Fibroblast of villous mesenchyme (primary cell): ENCODE results near the gene USH1G. TPM values are rescaled to one million over a fixed set of nuclear protein-coding genes. Genes with fewer than 3 reads are reported as not detected.

ENCODE experiments used
- DNase-seq: peaks from one replicate; pipeline ENCODE4 v3.0.0-alpha.2; 2010; ENCODE audit warnings: low read depth
- H3K4me3 ChIP-seq: 2 replicates; pipeline ENCODE4 v1.5.1; 2011; ENCODE audit warnings: low read depth, mild to moderate bottlenecking, low read length
- total RNA-seq: library from RNA; depleted of rRNA; stranded (reverse); fragments of >200 nt; gene quantifications from 2 replicates; pipeline ENCODE4 v1.2.3, GENCODE V29; 2012
- TF ChIP-seq, protein P1 (sequence below): IDR thresholded peaks from 2 replicates; pipeline ENCODE4 v1.5.1; 2012; ENCODE audit warnings: low read depth, mild to moderate bottlenecking, low read length; ENCODE audit not compliant: insufficient read depth

Gene USH1G
- total RNA-seq, 1 donor = not detected

DNA sequence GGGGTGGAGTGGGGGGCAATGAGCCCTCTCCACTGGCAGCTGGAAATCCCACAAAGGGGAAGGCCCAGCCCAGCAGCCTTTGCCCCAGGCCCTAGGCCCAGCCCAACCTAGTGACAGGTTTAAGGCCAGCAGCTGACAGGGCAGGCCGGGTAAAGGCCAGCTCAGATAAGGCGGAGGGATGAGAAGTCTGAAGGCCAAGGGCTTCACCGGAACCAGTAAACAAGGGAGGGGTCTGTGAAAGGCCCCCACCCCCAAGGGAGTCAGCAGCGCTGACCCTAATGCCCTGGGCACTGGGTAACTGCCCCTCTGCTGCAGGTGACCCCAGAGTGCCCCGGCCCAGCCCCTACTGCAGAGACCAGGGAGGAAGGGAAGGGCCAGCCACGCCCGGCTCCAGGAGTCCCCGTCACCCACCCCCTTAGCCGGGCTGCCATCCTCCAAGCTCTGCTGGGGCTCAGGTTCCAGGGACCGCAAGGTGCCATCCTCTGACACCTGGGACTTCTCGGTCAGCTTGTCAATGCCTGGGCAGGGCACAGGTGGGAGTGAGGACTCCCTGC is 30.2 kb upstream of the USH1G start:
- TF ChIP-seq, protein P1, sequence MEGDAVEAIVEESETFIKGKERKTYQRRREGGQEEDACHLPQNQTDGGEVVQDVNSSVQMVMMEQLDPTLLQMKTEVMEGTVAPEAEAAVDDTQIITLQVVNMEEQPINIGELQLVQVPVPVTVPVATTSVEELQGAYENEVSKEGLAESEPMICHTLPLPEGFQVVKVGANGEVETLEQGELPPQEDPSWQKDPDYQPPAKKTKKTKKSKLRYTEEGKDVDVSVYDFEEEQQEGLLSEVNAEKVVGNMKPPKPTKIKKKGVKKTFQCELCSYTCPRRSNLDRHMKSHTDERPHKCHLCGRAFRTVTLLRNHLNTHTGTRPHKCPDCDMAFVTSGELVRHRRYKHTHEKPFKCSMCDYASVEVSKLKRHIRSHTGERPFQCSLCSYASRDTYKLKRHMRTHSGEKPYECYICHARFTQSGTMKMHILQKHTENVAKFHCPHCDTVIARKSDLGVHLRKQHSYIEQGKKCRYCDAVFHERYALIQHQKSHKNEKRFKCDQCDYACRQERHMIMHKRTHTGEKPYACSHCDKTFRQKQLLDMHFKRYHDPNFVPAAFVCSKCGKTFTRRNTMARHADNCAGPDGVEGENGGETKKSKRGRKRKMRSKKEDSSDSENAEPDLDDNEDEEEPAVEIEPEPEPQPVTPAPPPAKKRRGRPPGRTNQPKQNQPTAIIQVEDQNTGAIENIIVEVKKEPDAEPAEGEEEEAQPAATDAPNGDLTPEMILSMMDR = no peak
- H3K4me3 ChIP-seq = no peak overlapping the region
- no peak for DNase-seq

DNA sequence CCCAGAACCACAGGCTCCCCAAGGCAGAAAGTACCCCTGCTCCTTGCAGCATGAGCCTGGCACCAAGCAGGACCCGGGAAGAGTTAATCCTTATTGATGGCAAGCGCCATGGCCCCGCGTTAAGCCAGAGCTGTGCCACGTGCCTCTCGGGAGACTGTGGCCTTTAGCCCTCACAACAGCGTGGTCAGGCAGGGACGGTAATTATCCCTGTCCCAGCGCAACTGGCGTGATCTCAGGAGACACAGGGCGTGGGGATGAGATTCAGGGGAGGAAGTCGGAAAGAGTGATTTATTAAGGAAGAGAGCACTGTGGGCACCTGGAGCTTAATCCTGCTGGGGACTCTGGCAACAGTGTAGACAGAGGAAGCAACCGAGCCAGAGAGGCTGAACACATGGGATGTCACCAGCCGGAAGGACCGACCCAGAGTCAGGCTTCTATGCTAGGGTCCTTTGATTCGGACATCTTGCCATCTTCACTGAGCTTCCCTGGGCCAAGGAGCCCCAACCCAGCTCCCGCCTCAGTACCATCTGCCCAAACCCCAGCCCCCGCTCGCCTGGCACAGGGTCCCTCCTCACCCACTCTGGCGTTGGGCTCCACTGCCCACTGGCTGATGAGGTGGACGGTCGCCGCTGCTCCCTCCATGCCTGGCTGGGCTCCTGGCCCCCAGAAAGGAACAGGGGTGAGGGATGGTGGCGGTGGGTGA is 29.5 kb upstream of the USH1G start:
- DNase-seq = no peak
- TF ChIP-seq, protein P1 = no peak
- H3K4me3 ChIP-seq = no peak overlapping the region

- TF ChIP-seq, protein P1 = no peak
- DNase-seq = no peak
- H3K4me3 ChIP-seq = no peak overlapping the region
Observed at GRCh38 chr17:74951680-74952421, 28.8 kb upstream of the USH1G start.

DNA sequence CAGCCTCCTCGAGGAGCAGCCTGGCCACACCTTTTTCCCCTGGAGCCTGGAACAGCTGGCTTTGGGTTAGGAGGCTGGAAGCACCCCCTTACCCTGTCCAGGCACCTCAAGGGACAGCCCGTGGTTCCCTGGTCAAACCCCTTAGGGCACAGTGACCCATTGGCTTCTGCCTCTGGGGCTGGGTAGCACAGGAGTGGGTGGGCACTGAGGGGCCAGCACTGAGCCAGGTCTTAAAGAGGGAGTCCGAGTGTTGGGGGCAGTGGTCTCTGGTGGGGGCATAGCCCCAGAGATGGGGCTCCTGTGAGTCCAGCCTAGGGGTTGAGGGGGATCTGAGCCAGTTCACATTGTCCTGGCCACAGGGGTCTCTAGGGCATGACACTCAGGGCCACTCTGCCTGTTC is 28.0 kb upstream of the USH1G start:
- H3K4me3 ChIP-seq = no peak overlapping the region
- TF ChIP-seq, protein P1 = no peak
- DNase-seq = no peak

GRCh38 chr17:74950207-74950606 is 27.2 kb upstream of the USH1G start:
- DNase-seq = no peak
- H3K4me3 ChIP-seq = no peak overlapping the region
- TF ChIP-seq, protein P1 = no peak

- no peak overlapping the region for H3K4me3 ChIP-seq
- no peak for DNase-seq
- TF ChIP-seq, protein P1 = no peak
Observed at GRCh38 chr17:74949455-74950115, 26.5 kb upstream of the USH1G start.
